K562 (cell line): ENCODE measurements around the gene ZBTB8A. TPM values are rescaled to one million over a fixed set of nuclear protein-coding genes. Genes with fewer than 3 reads are reported as not detected.

Experiments used
- ARID2 ChIP-seq: fragments of 450-650 bp; IDR thresholded peaks from 2 replicates; pipeline ENCODE4 v1.6.1; 2017; ENCODE audit warnings: antibody characterized with exemption, mild to moderate bottlenecking
- BRF1 ChIP-seq: IDR thresholded peaks from 3 replicates; pipeline ENCODE4 v1.6.1; 2011; ENCODE audit warnings: borderline replicate concordance, mild to moderate bottlenecking; ENCODE audit not compliant: insufficient read length; ENCODE audit errors: extremely low read depth
- CHAMP1 ChIP-seq: fragments of 450-650 bp; IDR thresholded peaks from 2 replicates; pipeline ENCODE4 v1.6.1; 2016; ENCODE audit warnings: mild to moderate bottlenecking
- DLX4 ChIP-seq: fragments of 250-450 bp; sonication (Bioruptor Pico); IDR thresholded peaks from 2 replicates; pipeline ENCODE4 v1.6.1; 2021; ENCODE audit warnings: mild to moderate bottlenecking
- DPF2 ChIP-seq: fragments of 450-650 bp; IDR thresholded peaks from 2 replicates; pipeline ENCODE4 v1.6.1; 2016
- FOXP4 ChIP-seq: sonication (generic); formaldehyde crosslinking; IDR thresholded peaks from 2 replicates; pipeline ENCODE4 v1.8.0; 2022; ENCODE audit warnings: mild to moderate bottlenecking, missing genetic modification reagents, borderline replicate concordance
- HNRNPL ChIP-seq: fragments of 200-400 bp; formaldehyde crosslinking; IDR thresholded peaks from 2 replicates; pipeline ENCODE4 v1.6.1; 2017; ENCODE audit warnings: low read depth, mild to moderate bottlenecking, low read length
- MAFG ChIP-seq: fragments of 450-650 bp; conservative IDR thresholded peaks from 2 replicates; pipeline ENCODE4 v1.6.1; 2016; ENCODE audit warnings: missing genetic modification characterization, missing compliant biosample characterization
- PHB2 ChIP-seq: fragments of 450-650 bp; IDR thresholded peaks from 2 replicates; pipeline ENCODE4 v1.6.1; 2017; ENCODE audit warnings: low read depth
- PHTF2 ChIP-seq: fragments of 250-450 bp; sonication (Bioruptor Pico); IDR thresholded peaks from 2 replicates; pipeline ENCODE4 v1.5.0; 2021; ENCODE audit warnings: mild to moderate bottlenecking
- PML ChIP-seq: IDR thresholded peaks from 2 replicates; pipeline ENCODE4 v1.6.1; 2012; ENCODE audit warnings: low read length, inconsistent platforms
- POLR2AphosphoS5 ChIP-seq: IDR thresholded peaks from 2 replicates; pipeline ENCODE4 v1.6.1; 2011; ENCODE audit warnings: mild to moderate bottlenecking, low read depth, low read length, moderate library complexity; ENCODE audit not compliant: control insufficient read depth, insufficient read depth
- POLR3G ChIP-seq: IDR thresholded peaks from 2 replicates; pipeline ENCODE4 v1.6.1; 2011; ENCODE audit not compliant: insufficient read length, insufficient replicate concordance; ENCODE audit errors: extremely low read depth
- PPARD ChIP-seq: fragments of 250-450 bp; sonication (Bioruptor Pico); IDR thresholded peaks from 2 replicates; pipeline ENCODE4 v1.8.0; 2022; ENCODE audit warnings: inconsistent platforms, mild to moderate bottlenecking, moderate library complexity
- RNF2 ChIP-seq: sonication (generic); IDR thresholded peaks from 2 replicates; pipeline ENCODE4 v1.6.1; 2016
- SP2 ChIP-seq: IDR thresholded peaks from 2 replicates; pipeline ENCODE4 v1.6.1; 2011; ENCODE audit warnings: mild to moderate bottlenecking, low read depth, low read length, moderate library complexity; ENCODE audit not compliant: poor library complexity, severe bottlenecking; ENCODE audit errors: extremely low read depth
- THRAP3 ChIP-seq: fragments of 450-650 bp; IDR thresholded peaks from 2 replicates; pipeline ENCODE4 v1.6.1; 2016; ENCODE audit warnings: mild to moderate bottlenecking, inconsistent platforms, borderline replicate concordance
- TRIM24 ChIP-seq, 2 experiments: fragments of 450-650 bp; IDR thresholded peaks; 2 replicates each; pipeline ENCODE4 v1.6.1; 2016
- TRIM28 ChIP-seq: fragments of 450-650 bp; IDR thresholded peaks from 2 replicates; pipeline ENCODE4 v1.6.1; 2017
- WHSC1 ChIP-seq: IDR thresholded peaks from one replicate; pipeline ENCODE4 v1.6.1; 2012; ENCODE audit warnings: low read length, control low read depth, inconsistent platforms
- ZNF165 ChIP-seq: fragments of 250-450 bp; sonication (Bioruptor Pico); IDR thresholded peaks from 2 replicates; pipeline ENCODE4 v1.4.0; 2020; ENCODE audit warnings: borderline replicate concordance
- polyA plus RNA-seq, 8 experiments: library from polyadenylated mRNA; depleted of rRNA in 4 of 8; stranded (reverse) in 5 of 8; unstranded in 3 of 8; fragments of >200 nt; fragmentation: Nextera tagmentation in 2 of 8; fragmentation: Illumina TruSeq in 1 of 8; extraction: Ambion mirVana in 2 of 8; extraction: Trizol in 1 of 8; gene quantifications; 2 replicates each; pipeline versions ENCODE4 v1.2.1 to v1.2.3, GENCODE V29; 2011 to 2014; ENCODE audit warnings: inconsistent platforms in 1 of 8, missing spikeins in 1 of 8
- total RNA-seq, 7 experiments: library from RNA; depleted of rRNA in 6 of 7; stranded (reverse); fragments of >200 nt in 6 of 7; fragmentation: Illumina TruSeq in 2 of 7; extraction: Trizol in 2 of 7; gene quantifications; 2 replicates each; pipeline versions ENCODE4 v1.2.1 to v1.2.3, GENCODE V29; 2011 to 2021; ENCODE audit warnings: low replicate concordance in 1 of 7

Gene ZBTB8A
- total and polyA plus RNA-seq, 9 of the 15 experiments (the other 6 are each of a cell fraction or from before 2014, with no cell fraction given): 0.01 to 0.64 (median 0.09) TPM

- TF ChIP-seq CHAMP1 (no peak), FOXP4 (CRISPR knock-in tag) (no peak), PML (no peak), BRF1 (no peak), TRIM28 (no peak), DLX4 (CRISPR knock-in tag) (no peak), PHB2 (no peak), POLR3G (no peak), DPF2 (no peak), TRIM24 (IDR thresholded peaks at IDR 0.05) (no peak), HNRNPL (no peak), RNF2 (no peak), WHSC1 (no peak), POLR2AphosphoS5 (no peak), PHTF2 (CRISPR knock-in tag) (no peak), ARID2 (no peak), SP2 (no peak), MAFG (tag) (no peak), THRAP3 (no peak), ZNF165 (CRISPR knock-in tag) (peak; percentile 53; the same call in 1 of the 2 replicates), PPARD (no peak)
These were observed 38.6 kb upstream of the ZBTB8A start (continued) for GRCh38 chr1:32500387-32501209.
